Measurements from ENCODE around the gene SIGMAR1.

Gene SIGMAR1

DNA sequence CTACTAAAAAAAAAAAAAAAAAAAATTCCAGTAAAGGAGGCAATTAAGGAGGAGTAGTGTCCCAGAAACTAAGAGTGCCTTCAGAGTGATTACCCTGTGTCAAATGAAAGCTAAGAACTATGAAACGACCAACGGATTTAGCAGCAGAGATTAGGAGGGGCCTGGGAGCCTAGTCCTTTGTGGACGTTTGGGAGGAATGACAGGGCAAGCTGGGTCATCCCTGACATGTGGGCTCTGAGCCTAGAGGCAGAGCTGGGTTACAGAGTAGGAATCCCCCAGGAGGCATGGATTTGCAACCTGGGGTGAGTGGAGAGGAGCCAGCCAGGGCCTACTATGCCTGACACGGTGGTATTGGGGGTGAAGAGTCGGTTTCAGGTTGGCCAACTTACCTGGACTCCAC lies 4.4 kb downstream of the SIGMAR1 start:
- H3F3A ChIP-seq (ENCODE audit: insufficient read depth, low read length), result no peaks in the 10 kb centered on the region
- H3K9me3 ChIP-seq (ENCODE audit: low read length), result no peaks in the 10 kb centered on the region
- H3K9ac ChIP-seq (ENCODE audit: low read length), result no peak overlapping the region
- H3K27ac ChIP-seq (ENCODE audit: low read depth, low read length, poor library complexity, severe bottlenecking), result no peak overlapping the region
- no peak for TF ChIP-seq CTCF (IDR thresholded peaks at IDR 0.05; ENCODE audit: low read length)
- no peak for TF ChIP-seq EZH2 (IDR thresholded peaks at IDR 0.05; ENCODE audit: borderline replicate concordance, low read length)
- peaks cover 17% of the 10 kb centered on the region for H3K36me3 ChIP-seq (ENCODE audit: insufficient read depth, low read length)
- H2AFZ ChIP-seq (ENCODE audit: low read length), result no peak overlapping the region
- peaks cover 13% of the 10 kb centered on the region; the same call in 1 of the 2 replicates for H3K79me2 ChIP-seq (ENCODE audit: insufficient read depth, low read length)
- H3K4me2 ChIP-seq (ENCODE audit: low read length), result no peak overlapping the region
- no peak overlapping the region for H3K4me3 ChIP-seq (ENCODE audit: low read depth, low read length, poor library complexity, severe bottlenecking)
- H3K9me2 ChIP-seq (ENCODE audit: low read depth, low read length), result no peaks in the 10 kb centered on the region
- peaks cover 27% of the 10 kb centered on the region for H3K4me1 ChIP-seq (ENCODE audit: insufficient read depth, low read length, severe bottlenecking)
- peaks cover 11% of the 10 kb centered on the region; the same call in 1 of the 2 replicates for H3K27me3 ChIP-seq (ENCODE audit: insufficient read depth, low read length)
- no peaks in the 10 kb centered on the region for H4K20me1 ChIP-seq (ENCODE audit: insufficient read depth, low read length)

DNA sequence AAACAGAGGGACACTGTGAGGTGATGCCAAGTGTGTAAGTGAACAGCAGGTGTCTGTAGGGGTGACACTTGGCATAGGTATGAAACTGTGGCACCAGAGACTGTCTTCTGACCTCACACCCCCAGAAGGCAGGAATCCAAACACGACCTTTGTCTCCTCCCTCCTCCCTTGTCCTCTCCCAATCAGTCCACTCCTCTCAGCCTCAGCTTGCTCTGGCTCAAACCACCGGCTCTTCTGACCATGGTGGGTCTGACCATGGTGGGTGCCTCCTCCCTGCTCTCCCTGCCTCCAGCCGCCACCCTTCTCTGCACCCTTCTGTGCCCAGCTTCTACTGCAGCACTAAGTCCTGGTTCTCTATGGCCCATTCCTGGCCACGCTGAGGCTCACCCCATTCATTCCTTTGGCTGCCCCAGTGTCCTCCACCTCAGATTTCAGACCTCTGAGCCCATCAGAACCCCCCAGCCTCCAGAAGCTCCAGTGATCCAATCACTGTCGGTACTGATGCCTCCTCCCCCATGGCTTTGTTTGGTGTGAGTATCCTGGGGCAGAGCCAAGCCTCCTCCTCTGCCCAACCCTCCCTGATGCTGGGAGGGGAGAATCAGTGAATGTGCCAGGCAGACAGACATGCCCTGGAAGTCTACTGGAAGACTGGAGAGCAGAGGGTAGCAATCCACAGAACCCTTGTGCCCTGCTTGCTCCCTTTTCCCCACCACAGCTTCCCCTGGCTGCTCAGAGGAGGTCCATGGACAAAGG lies 7.0 kb downstream of the SIGMAR1 start:
- Histone ChIP-seq H3K9me2 (ENCODE audit: low read depth, low read length) (no peaks in the 10 kb centered on the region), H4K20me1 (ENCODE audit: insufficient read depth, low read length) (no peaks in the 10 kb centered on the region), H3K27ac (ENCODE audit: low read depth, low read length, poor library complexity, severe bottlenecking) (no peak overlapping the region), H3K4me1 (ENCODE audit: insufficient read depth, low read length, severe bottlenecking) (peaks cover 14% of the 10 kb centered on the region), H3K36me3 (ENCODE audit: insufficient read depth, low read length) (peaks cover 13% of the 10 kb centered on the region), H3K4me2 (ENCODE audit: low read length) (no peak overlapping the region), H3K27me3 (ENCODE audit: insufficient read depth, low read length) (peaks cover 15% of the 10 kb centered on the region; the same call in 1 of the 2 replicates), H3K9me3 (ENCODE audit: low read length) (no peaks in the 10 kb centered on the region), H3K4me3 (ENCODE audit: low read depth, low read length, poor library complexity, severe bottlenecking) (no peak overlapping the region), H3F3A (ENCODE audit: insufficient read depth, low read length) (no peaks in the 10 kb centered on the region), H3K79me2 (ENCODE audit: insufficient read depth, low read length) (no peaks in the 10 kb centered on the region), H2AFZ (ENCODE audit: low read length) (no peak overlapping the region), H3K9ac (ENCODE audit: low read length) (no peak overlapping the region)
- TF ChIP-seq CTCF (IDR thresholded peaks at IDR 0.05; ENCODE audit: low read length), result no peak
- no peak for TF ChIP-seq EZH2 (IDR thresholded peaks at IDR 0.05; ENCODE audit: borderline replicate concordance, low read length)

- H3K9me3 ChIP-seq (ENCODE audit: low read length), result no peaks in the 10 kb centered on the region
- H3K27me3 ChIP-seq (ENCODE audit: insufficient read depth, low read length), result peaks cover 15% of the 10 kb centered on the region; the same call in 1 of the 2 replicates
- peak overlapping the region; percentile 44 for H3K4me3 ChIP-seq (ENCODE audit: low read depth, low read length, poor library complexity, severe bottlenecking)
- H2AFZ ChIP-seq (ENCODE audit: low read length), result no peak overlapping the region
- H3K36me3 ChIP-seq (ENCODE audit: insufficient read depth, low read length), result peaks cover 1% of the 10 kb centered on the region; the same call in 1 of the 2 replicates
- H3K4me2 ChIP-seq (ENCODE audit: low read length), result peak overlapping the region; percentile 50
- TF ChIP-seq CTCF (IDR thresholded peaks at IDR 0.05; ENCODE audit: low read length), result no peak
- TF ChIP-seq EZH2 (IDR thresholded peaks at IDR 0.05; ENCODE audit: borderline replicate concordance, low read length), result no peak
- H3F3A ChIP-seq (ENCODE audit: insufficient read depth, low read length), result no peaks in the 10 kb centered on the region
- H3K4me1 ChIP-seq (ENCODE audit: insufficient read depth, low read length, severe bottlenecking), result peaks cover 11% of the 10 kb centered on the region
- H4K20me1 ChIP-seq (ENCODE audit: insufficient read depth, low read length), result no peaks in the 10 kb centered on the region
- no peaks in the 10 kb centered on the region for H3K79me2 ChIP-seq (ENCODE audit: insufficient read depth, low read length)
- no peak overlapping the region for H3K9ac ChIP-seq (ENCODE audit: low read length)
- H3K9me2 ChIP-seq (ENCODE audit: low read depth, low read length), result no peaks in the 10 kb centered on the region
- no peak overlapping the region for H3K27ac ChIP-seq (ENCODE audit: low read depth, low read length, poor library complexity, severe bottlenecking)
These were observed 8.1 kb downstream of the SIGMAR1 start for GRCh38 chr9:34629491-34629808.
